A549 (cell line): ENCODE data around the gene SIAH3. TPM values are rescaled to one million over a fixed set of nuclear protein-coding genes. Genes with fewer than 3 reads are reported as not detected.
A peak's percentile ranks its signal among the peaks of the same experiment; 100 is the strongest.
"Not testable (repeated sequence)": the region's sequence is repeated elsewhere in the genome, so short reads cannot be mapped to it uniquely, and the experiment has no call there.

ENCODE experiments used
- ATAC-seq, 2 experiments: fragments of 200-7000 bp in 1 of 2; fragments of >200 bp in 1 of 2; cut with Nextera tagmentation in 1 of 2; cut with Tn5 transposase in 1 of 2; 3 replicates each; pipeline versions ENCODE4 v1.8.0 to v1.9.1; 2018 to 2020; ENCODE audit warnings: mild to moderate bottlenecking in 1 of 2, moderate library complexity in 1 of 2
- CTCF ChIA-PET: fragments of 300-600 bp; sonication (Branson Sonifier 250); formaldehyde crosslinking; extraction: SDS; loops from one replicate; lab custom pipeline; 2021; ENCODE audit warnings: antibody characterized with exemption, inconsistent platforms; lab: Yijun Ruan, JAX
- POLR2A ChIA-PET: fragments of 350-600 bp; formaldehyde crosslinking; extraction: SDS; loops from one replicate; lab custom pipeline; 2021; ENCODE audit warnings: antibody characterized with exemption, inconsistent platforms; lab: Yijun Ruan, JAX
- DNase-seq, 2 experiments: peaks; one replicate each; pipeline versions ENCODE4 v3.0.0 to v3.0.0-alpha.2; 2011 to 2016; ENCODE audit warnings: low read depth in 1 of 2, low spot score in 1 of 2
- FAIRE-seq: peaks from 2 replicates; lab custom pipeline; 2011; peaks lifted over from hg19 to GRCh38; lab: Jason Lieb, UNC
- H3K27ac ChIP-seq, 2 experiments: fragments of >200 bp; sonication (Bioruptor Twin); formaldehyde crosslinking; 3 replicates each; pipeline ENCODE4 v1.5.1; 2016 to 2017
- H3K4me1 ChIP-seq: fragments of >200 bp; sonication (Bioruptor Twin); formaldehyde crosslinking; 3 replicates; pipeline ENCODE4 v1.6.1; 2016
- H3K4me2 ChIP-seq: fragments of >200 bp; sonication (Bioruptor Twin); formaldehyde crosslinking; 3 replicates; pipeline ENCODE4 v1.6.1; 2016
- H3K4me3 ChIP-seq: fragments of >200 bp; sonication (Bioruptor Twin); formaldehyde crosslinking; 3 replicates; pipeline ENCODE4 v1.5.1; 2016
- H3K9me3 ChIP-seq: fragments of >200 bp; sonication (Bioruptor Twin); formaldehyde crosslinking; 3 replicates; pipeline ENCODE4 v1.6.1; 2016
- ATOH8 ChIP-seq: fragments of 250-450 bp; sonication (Bioruptor Pico); IDR thresholded peaks from 2 replicates; pipeline ENCODE4 v1.5.0; 2020; ENCODE audit warnings: low read depth, mild to moderate bottlenecking, moderate library complexity
- BHLHE40 ChIP-seq: IDR thresholded peaks from 2 replicates; pipeline ENCODE4 v1.6.1; 2012; ENCODE audit warnings: low read depth, low read length, inconsistent platforms
- CHD2 ChIP-seq: fragments of 150-350 bp; IDR thresholded peaks from 2 replicates; pipeline ENCODE4 v1.6.1; 2014; ENCODE audit warnings: low read length; ENCODE audit not compliant: partially characterized antibody
- E2F6 ChIP-seq: IDR thresholded peaks from 2 replicates; pipeline ENCODE4 v1.6.1; 2012; ENCODE audit warnings: low read depth, borderline replicate concordance
- EHF ChIP-seq: fragments of 250-450 bp; sonication (Bioruptor Pico); IDR thresholded peaks from 2 replicates; pipeline ENCODE4 v1.5.0; 2020; ENCODE audit warnings: mild to moderate bottlenecking
- ELK1 ChIP-seq: fragments of 150-350 bp; IDR thresholded peaks from 2 replicates; pipeline ENCODE4 v1.6.1; 2014; ENCODE audit warnings: low read depth, mild to moderate bottlenecking, low read length
- FOSL2 ChIP-seq, 2 experiments: fragments of 450-650 bp in 1 of 2; fragments of >200 bp in 1 of 2; sonication (Bioruptor Twin) in 1 of 2; formaldehyde crosslinking; IDR thresholded peaks; 2 replicates each; pipeline versions ENCODE4 v1.5.0 to v1.6.1; 2016 to 2020; ENCODE audit warnings: mild to moderate bottlenecking in 1 of 2, moderate library complexity in 1 of 2
- FOXS1 ChIP-seq: fragments of 250-450 bp; sonication (Bioruptor Pico); IDR thresholded peaks from 2 replicates; pipeline ENCODE4 v1.5.0; 2020; ENCODE audit warnings: mild to moderate bottlenecking, moderate library complexity
- HEYL ChIP-seq: fragments of 250-450 bp; sonication (Bioruptor Pico); IDR thresholded peaks from 2 replicates; pipeline ENCODE4 v1.8.0; 2021; ENCODE audit warnings: mild to moderate bottlenecking, moderate library complexity
- HMGXB4 ChIP-seq: fragments of 250-450 bp; sonication (Bioruptor Pico); IDR thresholded peaks from 2 replicates; pipeline ENCODE4 v1.5.0; 2021; ENCODE audit warnings: mild to moderate bottlenecking, moderate library complexity, borderline replicate concordance
- HOXB5 ChIP-seq: fragments of 250-450 bp; sonication (Bioruptor Pico); IDR thresholded peaks from 2 replicates; pipeline ENCODE4 v1.5.0; 2020; ENCODE audit warnings: mild to moderate bottlenecking, moderate library complexity
- KDM1A ChIP-seq: fragments of 200-600 bp; sonication (generic); IDR thresholded peaks from 2 replicates; pipeline ENCODE4 v1.6.1; 2016; ENCODE audit warnings: low read depth, mild to moderate bottlenecking
- NFE2L2 ChIP-seq: fragments of 150-350 bp; conservative IDR thresholded peaks from 2 replicates; pipeline ENCODE4 v1.6.1; 2014; ENCODE audit warnings: low read length
- POLR2A ChIP-seq: IDR thresholded peaks from 2 replicates; pipeline ENCODE4 v1.6.1; 2012; ENCODE audit warnings: mild to moderate bottlenecking, low read length
- RCOR1 ChIP-seq: fragments of 150-350 bp; IDR thresholded peaks from 2 replicates; pipeline ENCODE4 v1.6.1; 2014; ENCODE audit warnings: antibody characterized with exemption, low read length, low read depth
- RFX5 ChIP-seq: fragments of 450-650 bp; IDR thresholded peaks from 2 replicates; pipeline ENCODE4 v1.7.1; 2014; ENCODE audit warnings: antibody characterized with exemption, mild to moderate bottlenecking, moderate library complexity
- USF2 ChIP-seq: fragments of 450-650 bp; IDR thresholded peaks from 2 replicates; pipeline ENCODE4 v1.6.1; 2014; ENCODE audit warnings: antibody characterized with exemption
- WGBS: methylation state at CpG from one replicate; pipeline ENCODE4 v1.1.6; 2017; ENCODE audit errors: missing lambda C conversion rate; 5-methylcytosine and 5-hydroxymethylcytosine counted together
- polyA plus RNA-seq, 4 experiments: library from polyadenylated mRNA; depleted of rRNA in 3 of 4; stranded (reverse); fragments of >200 nt; fragmentation: RNase III in 1 of 4; extraction: RNeasy Plus Mini Kit Qiagen cat#74134 plus additional on column Dnase treatment in 1 of 4; gene quantifications; 2 replicates in 3 of 4; 3 replicates in 1 of 4; pipeline ENCODE4 v1.2.3, GENCODE V29; 2011 to 2017

SIAH3 gene
- polyA plus RNA-seq, 2 of the 4 experiments (the other 2 are of a cell fraction), result not detected

GRCh38 chr13:45873491-45874325 lies 22.2 kb upstream of the SIAH3 start:
- FAIRE-seq, result no peak
- TF ChIP-seq HEYL (CRISPR knock-in tag) (no peak), ATOH8 (CRISPR knock-in tag) (no peak), CHD2 (no peak), FOSL2 (IDR thresholded peaks at IDR 0.05) (no peak), FOSL2 (CRISPR knock-in tag; IDR thresholded peaks at IDR 0.05) (no peak), RFX5 (no peak), FOXS1 (CRISPR knock-in tag) (no peak), NFE2L2 (no peak), POLR2A (no peak), RCOR1 (no peak), USF2 (no peak)
- Histone ChIP-seq H3K27ac (no peak overlapping the region), H3K4me2 (no peak overlapping the region), H3K4me1 (no peaks in the 10 kb centered on the region), H3K4me3 (no peak overlapping the region), H3K9me3 (no peaks in the 10 kb centered on the region)
- CTCF ChIA-PET, result no interaction called here
- 47% methylated on average over 8 of the region's 8 CpGs for WGBS
- no peak for DNase-seq
- POLR2A ChIA-PET, result no interaction called here
- peak in 1 of 2 experiments; percentile 47; a peak in 1 of 6 replicates for ATAC-seq

- Histone ChIP-seq H3K4me3 (no peak overlapping the region), H3K4me2 (no peak overlapping the region), H3K9me3 (no peaks in the 10 kb centered on the region), H3K4me1 (no peaks in the 10 kb centered on the region), H3K27ac (no peak overlapping the region)
- 36% methylated on average over 3 of the region's 3 CpGs for WGBS
- ChIA-PET POLR2A (no interaction called here), CTCF (no interaction called here)
- TF ChIP-seq E2F6, result no peak
- TF ChIP-seq ELK1, result no peak
- TF ChIP-seq KDM1A, result no peak
- TF ChIP-seq BHLHE40, result no peak
- no peak for TF ChIP-seq EHF (CRISPR knock-in tag)
- TF ChIP-seq USF2, result no peak
- no peak for TF ChIP-seq HOXB5
- TF ChIP-seq HMGXB4 (CRISPR knock-in tag), result no peak
- no peak for ATAC-seq
- no peak for DNase-seq
- FAIRE-seq, result no peak
Measured at GRCh38 chr13:45872566-45872965, 21.0 kb upstream of the SIAH3 start.

GRCh38 chr13:45871201-45871600 lies 19.6 kb upstream of the SIAH3 start:
- FAIRE-seq, H3K4me1 ChIP-seq, POLR2A ChIA-PET, CTCF ChIA-PET, H3K27ac ChIP-seq, DNase-seq, H3K4me3 ChIP-seq, H3K4me2 ChIP-seq, H3K9me3 ChIP-seq, ATAC-seq: not testable (repeated sequence)
- 59% methylated on average over 6 of the region's 6 CpGs for WGBS
